SU-DHL-6 (cell line): ENCODE results near the gene DGKB.

Experiments
- H2AFZ ChIP-seq: fragments of 200-600 bp; sonication (generic); 2 replicates; pipeline ENCODE4 v1.6.1; 2014; ENCODE audit warnings: low read depth, mild to moderate bottlenecking, moderate library complexity, mixed read lengths, antibody characterized with exemption, low read length; ENCODE audit not compliant: severe bottlenecking
- H3F3A ChIP-seq: fragments of 200-600 bp; shearing (Covaris generic); 2 replicates; pipeline ENCODE4 v1.6.0; 2016; ENCODE audit warnings: antibody characterized with exemption, mild to moderate bottlenecking; ENCODE audit not compliant: insufficient read depth
- H3K27ac ChIP-seq: fragments of 200-600 bp; sonication (generic); 2 replicates; pipeline ENCODE4 v1.5.1; 2016; ENCODE audit warnings: low read depth, mild to moderate bottlenecking, low read length, moderate library complexity, mixed read lengths
- H3K27me3 ChIP-seq: fragments of 200-600 bp; sonication (generic), shearing (Covaris generic); 2 replicates; pipeline ENCODE4 v1.6.0; 2014; ENCODE audit warnings: mild to moderate bottlenecking, low read length
- H3K36me3 ChIP-seq: fragments of 200-600 bp; sonication (generic); 2 replicates; pipeline ENCODE4 v1.6.1; 2014; ENCODE audit warnings: mild to moderate bottlenecking, low read length, mixed read lengths
- H3K4me2 ChIP-seq: fragments of 300-600, 200-600 bp; shearing (Covaris generic), sonication (generic); 2 replicates; pipeline ENCODE4 v1.6.0; 2014; ENCODE audit warnings: low read length, low read depth, mild to moderate bottlenecking; ENCODE audit not compliant: poor library complexity, severe bottlenecking
- H3K4me3 ChIP-seq: fragments of 200-600 bp; sonication (generic); 2 replicates; pipeline ENCODE4 v1.5.1; 2014; ENCODE audit warnings: antibody characterized with exemption, low read length, mild to moderate bottlenecking, mixed read lengths; ENCODE audit not compliant: insufficient read depth, poor library complexity, severe bottlenecking
- H3K79me2 ChIP-seq: fragments of 200-600 bp; sonication (generic); 2 replicates; pipeline ENCODE4 v1.6.1; 2014; ENCODE audit warnings: mild to moderate bottlenecking, low read length, moderate library complexity; ENCODE audit not compliant: insufficient read depth
- H3K9ac ChIP-seq: fragments of 200-600 bp; sonication (generic); 2 replicates; pipeline ENCODE4 v1.7.0; 2014; ENCODE audit warnings: mild to moderate bottlenecking, low read length
- H3K9me2 ChIP-seq: fragments of 200-600 bp; sonication (generic); replicated peaks from 2 replicates; pipeline ENCODE4 v1.6.1; 2014; ENCODE audit warnings: low read length; ENCODE audit not compliant: insufficient read depth
- H3K9me3 ChIP-seq: fragments of 200-600 bp; sonication (generic); 2 replicates; pipeline ENCODE4 v1.6.1; 2014; ENCODE audit warnings: low read length, mixed read lengths; ENCODE audit not compliant: insufficient read depth
- H4K20me1 ChIP-seq: fragments of 200-600 bp; sonication (generic); 2 replicates; pipeline ENCODE4 v1.6.1; 2014; ENCODE audit warnings: low read depth, mild to moderate bottlenecking, antibody characterized with exemption, low read length, moderate library complexity, mixed read lengths
- EZH2phosphoT487 ChIP-seq: fragments of 200-600 bp; sonication (generic), shearing (Covaris generic); conservative IDR thresholded peaks from 2 replicates; pipeline ENCODE4 v1.6.1; 2018; ENCODE audit warnings: mild to moderate bottlenecking, antibody characterized with exemption, low read length, moderate library complexity, mixed read lengths
- TF ChIP-seq, protein P1 (sequence below): fragments of 200-600 bp; sonication (generic); IDR thresholded peaks from one replicate; pipeline ENCODE4 v1.5.1; 2017; ENCODE audit warnings: antibody characterized with exemption, mild to moderate bottlenecking, low read length, moderate library complexity; ENCODE audit not compliant: insufficient read depth, poor library complexity, severe bottlenecking

The DGKB gene

DNA sequence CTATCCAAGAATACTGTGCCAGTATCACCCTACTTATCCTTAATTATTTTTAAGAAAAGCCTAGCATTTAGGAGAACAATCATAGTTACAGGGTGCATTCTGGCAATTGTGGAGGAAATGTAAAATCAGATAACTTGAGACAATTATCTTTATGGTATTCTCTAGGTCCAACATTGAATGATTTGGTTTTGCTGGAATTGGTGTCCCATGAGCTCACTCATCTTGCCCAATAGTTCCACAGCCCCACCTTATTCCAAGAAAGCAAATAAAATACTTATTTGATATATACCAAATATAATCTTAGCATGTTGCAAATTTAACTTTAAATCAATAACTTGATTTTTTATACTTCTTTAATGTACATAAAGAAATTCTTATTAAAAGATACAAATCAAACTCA is 65.3 kb downstream of the DGKB start:
- Histone ChIP-seq H3K4me2 (no peak overlapping the region), H3K27ac (no peak overlapping the region), H2AFZ (no peak overlapping the region)

DNA sequence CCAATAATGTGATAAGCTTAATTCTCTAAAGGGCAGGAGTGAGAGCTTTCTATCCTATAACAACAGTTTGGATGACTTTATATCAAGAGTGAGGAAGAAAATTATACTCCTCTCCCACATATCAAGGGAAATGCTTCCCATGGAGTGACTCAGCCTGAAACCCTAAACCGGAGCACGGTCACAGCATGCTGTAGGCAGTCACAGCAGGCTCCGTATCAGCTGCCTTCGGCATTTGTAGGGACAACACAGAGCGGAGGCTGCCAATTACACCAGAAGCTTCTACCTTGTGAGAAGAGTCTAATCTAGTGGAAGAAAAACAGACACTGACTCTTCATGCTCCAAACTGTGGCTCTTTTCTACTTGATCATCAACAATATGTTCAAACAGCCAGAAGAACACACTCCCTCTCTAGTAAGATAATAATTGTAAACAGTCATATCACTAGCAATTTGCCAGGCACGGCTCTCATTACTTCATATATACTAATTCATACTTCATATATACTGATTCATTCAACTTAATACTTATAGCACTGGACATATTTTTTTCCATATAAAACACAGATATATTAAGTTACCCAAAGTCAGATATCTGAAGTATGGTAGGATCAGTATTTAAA is 65.9 kb downstream of the DGKB start:
- no peaks in the 10 kb centered on the region for H3K9me2 ChIP-seq
- no peaks in the 10 kb centered on the region for H3K36me3 ChIP-seq
- H3K9me3 ChIP-seq: no peaks in the 10 kb centered on the region
- H3K79me2 ChIP-seq: no peaks in the 10 kb centered on the region
- no peaks in the 10 kb centered on the region for H3F3A ChIP-seq
- TF ChIP-seq, protein P1, sequence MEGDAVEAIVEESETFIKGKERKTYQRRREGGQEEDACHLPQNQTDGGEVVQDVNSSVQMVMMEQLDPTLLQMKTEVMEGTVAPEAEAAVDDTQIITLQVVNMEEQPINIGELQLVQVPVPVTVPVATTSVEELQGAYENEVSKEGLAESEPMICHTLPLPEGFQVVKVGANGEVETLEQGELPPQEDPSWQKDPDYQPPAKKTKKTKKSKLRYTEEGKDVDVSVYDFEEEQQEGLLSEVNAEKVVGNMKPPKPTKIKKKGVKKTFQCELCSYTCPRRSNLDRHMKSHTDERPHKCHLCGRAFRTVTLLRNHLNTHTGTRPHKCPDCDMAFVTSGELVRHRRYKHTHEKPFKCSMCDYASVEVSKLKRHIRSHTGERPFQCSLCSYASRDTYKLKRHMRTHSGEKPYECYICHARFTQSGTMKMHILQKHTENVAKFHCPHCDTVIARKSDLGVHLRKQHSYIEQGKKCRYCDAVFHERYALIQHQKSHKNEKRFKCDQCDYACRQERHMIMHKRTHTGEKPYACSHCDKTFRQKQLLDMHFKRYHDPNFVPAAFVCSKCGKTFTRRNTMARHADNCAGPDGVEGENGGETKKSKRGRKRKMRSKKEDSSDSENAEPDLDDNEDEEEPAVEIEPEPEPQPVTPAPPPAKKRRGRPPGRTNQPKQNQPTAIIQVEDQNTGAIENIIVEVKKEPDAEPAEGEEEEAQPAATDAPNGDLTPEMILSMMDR: no peak
- no peak for TF ChIP-seq EZH2phosphoT487
- H3K27ac ChIP-seq: no peak overlapping the region
- no peak overlapping the region for H3K4me2 ChIP-seq
- H3K27me3 ChIP-seq: no peaks in the 10 kb centered on the region
- no peaks in the 10 kb centered on the region for H4K20me1 ChIP-seq
- H3K9ac ChIP-seq: no peak overlapping the region
- H2AFZ ChIP-seq: no peak overlapping the region
- no peak overlapping the region for H3K4me3 ChIP-seq

More for the DNA sequence above, 65.3 kb downstream of the DGKB start:
- Histone ChIP-seq H3K36me3 (no peaks in the 10 kb centered on the region), H3K27me3 (no peaks in the 10 kb centered on the region), H3K4me3 (no peak overlapping the region), H3F3A (no peaks in the 10 kb centered on the region), H3K9ac (no peak overlapping the region), H4K20me1 (no peaks in the 10 kb centered on the region), H3K79me2 (no peaks in the 10 kb centered on the region), H3K9me3 (no peaks in the 10 kb centered on the region), H3K9me2 (no peaks in the 10 kb centered on the region)
- TF ChIP-seq, protein P1: no peak
- TF ChIP-seq EZH2phosphoT487: no peak

DNA sequence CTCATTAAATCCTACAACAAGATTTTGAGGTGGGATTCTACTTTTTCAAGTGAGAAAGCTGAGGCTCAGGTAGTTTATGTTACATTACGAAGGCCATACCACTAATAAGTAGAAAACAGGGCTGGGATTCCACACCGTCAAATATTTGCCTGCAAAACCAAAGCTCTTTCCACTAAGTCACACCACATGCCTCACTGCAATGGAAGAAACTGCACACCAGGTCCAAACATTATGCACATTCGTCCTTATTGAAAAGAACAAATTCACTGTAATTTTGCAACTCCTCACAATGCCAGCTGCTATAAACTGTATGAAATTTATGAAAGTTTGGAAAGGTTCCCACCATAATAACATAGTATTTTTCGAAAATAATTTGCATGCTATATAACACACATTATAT is 66.5 kb downstream of the DGKB start:
- Histone ChIP-seq H3K36me3 (no peaks in the 10 kb centered on the region), H3K9ac (no peak overlapping the region), H3K27ac (no peak overlapping the region), H3K79me2 (no peaks in the 10 kb centered on the region), H3K9me2 (no peaks in the 10 kb centered on the region), H3K4me3 (no peak overlapping the region), H4K20me1 (no peaks in the 10 kb centered on the region), H3F3A (no peaks in the 10 kb centered on the region), H3K9me3 (no peaks in the 10 kb centered on the region), H3K27me3 (no peaks in the 10 kb centered on the region), H3K4me2 (no peak overlapping the region), H2AFZ (no peak overlapping the region)
- TF ChIP-seq, protein P1: no peak
- no peak for TF ChIP-seq EZH2phosphoT487
